ENCODE measurements around the gene OOSP2.
"Not testable (repeated sequence)": the region's sequence is repeated elsewhere in the genome, so short reads cannot be mapped to it uniquely, and the experiment has no call there.

Gene OOSP2

DNA sequence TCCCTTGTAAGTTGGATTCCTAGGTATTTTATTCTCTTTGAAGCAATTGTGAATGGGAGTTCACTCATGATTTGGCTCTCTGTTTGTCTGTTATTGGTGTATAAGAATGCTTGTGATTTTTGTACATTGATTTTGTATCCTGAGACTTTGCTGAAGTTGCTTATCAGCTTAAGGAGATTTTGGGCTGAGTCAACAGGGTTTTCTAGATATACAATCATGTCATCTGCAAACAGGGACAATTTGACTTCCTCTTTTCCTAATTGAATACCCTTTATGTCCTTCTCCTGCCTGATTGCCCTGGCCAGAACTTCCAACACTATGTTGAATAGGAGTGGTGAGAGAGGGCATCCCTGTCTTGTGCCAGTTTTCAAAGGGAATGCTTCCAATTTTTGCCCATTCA lies 10.2 kb downstream of the OOSP2 start:
- not testable (repeated sequence) for H3K9me3 ChIP-seq (ENCODE audit: control insufficient read depth, insufficient read depth, low read length); H3K9ac ChIP-seq (ENCODE audit: low read depth, low read length); H3K36me3 ChIP-seq (ENCODE audit: control insufficient read depth, insufficient read depth, low read length); H3K4me1 ChIP-seq (ENCODE audit: control insufficient read depth, insufficient read depth, low read length); H3K27me3 ChIP-seq (ENCODE audit: control insufficient read depth, insufficient read depth, low read length); H3K4me3 ChIP-seq (ENCODE audit: low read depth, low read length); H3K27ac ChIP-seq (ENCODE audit: low read depth, low read length)

DNA sequence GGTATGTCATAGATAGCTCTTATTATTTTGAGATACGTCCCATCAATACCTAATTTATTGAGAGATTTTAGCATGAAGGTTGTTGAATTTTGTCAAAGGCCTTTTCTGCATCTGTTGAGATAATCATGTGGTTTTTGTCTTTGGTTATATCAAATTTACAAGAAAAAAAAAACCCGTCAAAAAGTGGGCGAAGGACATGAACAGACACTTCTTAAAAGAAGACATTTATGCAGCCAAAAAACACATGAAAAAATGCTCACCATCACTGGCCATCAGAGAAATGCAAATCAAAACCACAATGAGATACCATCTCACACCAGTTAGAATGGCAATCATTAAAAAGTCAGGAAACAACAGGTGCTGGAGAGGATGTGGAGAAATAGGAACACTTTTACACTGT lies 10.6 kb downstream of the OOSP2 start:
- not testable (repeated sequence) for H3K9ac ChIP-seq (ENCODE audit: low read depth, low read length); H3K9me3 ChIP-seq (ENCODE audit: control insufficient read depth, insufficient read depth, low read length); H3K36me3 ChIP-seq (ENCODE audit: control insufficient read depth, insufficient read depth, low read length); H3K27ac ChIP-seq (ENCODE audit: low read depth, low read length); H3K4me1 ChIP-seq (ENCODE audit: control insufficient read depth, insufficient read depth, low read length); H3K27me3 ChIP-seq (ENCODE audit: control insufficient read depth, insufficient read depth, low read length); H3K4me3 ChIP-seq (ENCODE audit: low read depth, low read length)

DNA sequence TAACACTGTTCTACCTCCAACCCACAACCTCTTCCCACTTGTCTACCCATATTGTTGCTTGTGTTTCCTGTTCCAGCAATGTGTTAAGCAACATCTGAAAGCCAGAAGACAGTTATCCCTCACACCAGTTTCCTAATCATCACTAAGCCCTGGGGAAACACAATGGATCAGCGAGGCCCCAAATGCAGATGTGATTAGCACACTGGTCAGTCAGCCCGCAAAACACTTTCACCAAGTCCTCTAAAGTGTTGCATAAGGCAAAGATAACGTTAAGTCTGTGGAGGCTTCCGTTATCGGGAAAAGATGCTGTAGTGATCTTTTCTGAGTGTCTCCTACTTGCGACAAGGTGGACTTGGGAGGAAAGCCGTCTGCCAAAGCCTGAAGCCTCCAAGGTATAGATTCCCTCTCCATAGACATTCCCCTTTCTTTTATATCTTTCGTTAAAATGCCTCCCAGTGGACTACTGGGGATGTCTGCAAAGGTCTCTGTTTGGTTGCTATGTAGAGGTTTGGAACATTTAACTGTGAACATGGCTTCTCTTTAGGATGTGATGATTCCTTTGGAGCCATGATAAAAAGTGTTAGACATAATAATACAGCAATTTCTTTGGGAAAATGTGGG lies 16.2 kb downstream of the OOSP2 start, which contains the start of gene MS4A3:
Gene MS4A3 (plus strand): TSS at position 317 of the 621 bp plus-strand sequence. CDS start 4,496 bp downstream, outside the sequence.
- Histone ChIP-seq H3K9me3 (ENCODE audit: control insufficient read depth, insufficient read depth, low read length) (peaks cover 5% of the 10 kb centered on the region), H3K36me3 (ENCODE audit: control insufficient read depth, insufficient read depth, low read length) (no peaks in the 10 kb centered on the region), H3K27ac (ENCODE audit: low read depth, low read length) (no peak within 1 kb of the TSS), H3K27me3 (ENCODE audit: control insufficient read depth, insufficient read depth, low read length) (no peaks in the 10 kb centered on the region), H3K9ac (ENCODE audit: low read depth, low read length) (no peak within 1 kb of the TSS), H3K4me1 (ENCODE audit: control insufficient read depth, insufficient read depth, low read length) (0 out of 2 replicates have a peak, but pooled peaks cover 8% of the 10 kb centered on the region), H3K4me3 (ENCODE audit: low read depth, low read length) (no peak within 1 kb of the TSS)

GRCh38 chr11:60059052-60059451 lies 18.8 kb downstream of the OOSP2 start:
- H3K4me3 ChIP-seq (ENCODE audit: low read depth, low read length): no peak overlapping the region
- H3K4me1 ChIP-seq (ENCODE audit: control insufficient read depth, insufficient read depth, low read length): 0 out of 2 replicates have a peak, but pooled peaks cover 8% of the 10 kb centered on the region
- no peaks in the 10 kb centered on the region for H3K9me3 ChIP-seq (ENCODE audit: control insufficient read depth, insufficient read depth, low read length)

DNA sequence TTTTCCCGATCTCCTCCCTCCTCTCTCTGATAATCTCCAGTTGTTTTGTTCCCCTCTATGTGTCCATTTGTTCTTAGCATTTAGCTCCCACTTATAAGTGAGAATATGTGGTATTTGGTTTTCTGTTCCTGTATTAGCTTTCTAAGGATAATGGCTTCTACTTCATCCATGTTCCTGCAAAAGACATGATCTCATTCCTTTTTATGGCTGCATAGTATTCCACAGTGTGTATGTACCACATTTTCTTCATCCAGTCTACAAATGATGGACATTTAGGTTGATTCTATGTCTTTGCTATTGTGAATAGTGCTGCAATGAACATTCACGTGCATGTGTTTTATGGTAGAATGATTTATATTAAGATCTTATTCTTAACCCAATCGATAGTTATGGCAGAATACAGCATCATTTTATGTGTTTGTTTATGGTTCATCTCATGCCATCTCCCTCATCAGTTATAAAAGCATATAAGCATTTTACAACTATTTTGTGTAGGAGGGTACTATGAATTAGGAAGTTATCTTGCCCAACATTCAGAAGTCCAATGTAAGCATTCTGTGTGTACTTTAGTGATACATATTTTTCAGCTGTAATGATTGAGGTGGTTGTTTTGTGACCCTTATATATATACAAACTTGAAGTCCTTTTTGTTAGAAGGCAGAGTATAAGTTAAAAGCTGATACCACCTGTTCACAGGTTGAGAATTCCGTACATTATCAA lies 19.5 kb downstream of the OOSP2 start:
- H3K36me3 ChIP-seq (ENCODE audit: control insufficient read depth, insufficient read depth, low read length): no peaks in the 10 kb centered on the region
- no peaks in the 10 kb centered on the region for H3K27me3 ChIP-seq (ENCODE audit: control insufficient read depth, insufficient read depth, low read length)
- no peak overlapping the region for H3K9ac ChIP-seq (ENCODE audit: low read depth, low read length)
- no peak overlapping the region for H3K27ac ChIP-seq (ENCODE audit: low read depth, low read length)
- H3K4me3 ChIP-seq (ENCODE audit: low read depth, low read length): no peak overlapping the region
- H3K4me1 ChIP-seq (ENCODE audit: control insufficient read depth, insufficient read depth, low read length): 0 out of 2 replicates have a peak, but pooled peaks cover 8% of the 10 kb centered on the region
- H3K9me3 ChIP-seq (ENCODE audit: control insufficient read depth, insufficient read depth, low read length): no peaks in the 10 kb centered on the region

More at GRCh38 chr11:60059052-60059451, 18.8 kb downstream of the OOSP2 start:
- no peaks in the 10 kb centered on the region for H3K27me3 ChIP-seq (ENCODE audit: control insufficient read depth, insufficient read depth, low read length)
- no peak overlapping the region for H3K27ac ChIP-seq (ENCODE audit: low read depth, low read length)
- no peak overlapping the region for H3K9ac ChIP-seq (ENCODE audit: low read depth, low read length)
- no peaks in the 10 kb centered on the region for H3K36me3 ChIP-seq (ENCODE audit: control insufficient read depth, insufficient read depth, low read length)

GRCh38 chr11:60064111-60064510 lies 23.9 kb downstream of the OOSP2 start:
- Histone ChIP-seq H3K27ac (ENCODE audit: low read depth, low read length) (no peak overlapping the region), H3K9me3 (ENCODE audit: control insufficient read depth, insufficient read depth, low read length) (no peaks in the 10 kb centered on the region), H3K4me3 (ENCODE audit: low read depth, low read length) (no peak overlapping the region), H3K27me3 (ENCODE audit: control insufficient read depth, insufficient read depth, low read length) (no peaks in the 10 kb centered on the region), H3K4me1 (ENCODE audit: control insufficient read depth, insufficient read depth, low read length) (no peaks in the 10 kb centered on the region), H3K9ac (ENCODE audit: low read depth, low read length) (no peak overlapping the region), H3K36me3 (ENCODE audit: control insufficient read depth, insufficient read depth, low read length) (no peaks in the 10 kb centered on the region)

- no peak overlapping the region for H3K9ac ChIP-seq (ENCODE audit: low read depth, low read length)
- H3K4me3 ChIP-seq (ENCODE audit: low read depth, low read length): no peak overlapping the region
- no peaks in the 10 kb centered on the region for H3K36me3 ChIP-seq (ENCODE audit: control insufficient read depth, insufficient read depth, low read length)
- no peaks in the 10 kb centered on the region for H3K9me3 ChIP-seq (ENCODE audit: control insufficient read depth, insufficient read depth, low read length)
- H3K27me3 ChIP-seq (ENCODE audit: control insufficient read depth, insufficient read depth, low read length): no peaks in the 10 kb centered on the region
- no peaks in the 10 kb centered on the region for H3K4me1 ChIP-seq (ENCODE audit: control insufficient read depth, insufficient read depth, low read length)
- H3K27ac ChIP-seq (ENCODE audit: low read depth, low read length): no peak overlapping the region
Measured at GRCh38 chr11:60065801-60066200, 25.6 kb downstream of the OOSP2 start.

GRCh38 chr11:60069450-60069849 lies 29.2 kb downstream of the OOSP2 start:
- Histone ChIP-seq H3K36me3 (ENCODE audit: control insufficient read depth, insufficient read depth, low read length) (no peaks in the 10 kb centered on the region), H3K27me3 (ENCODE audit: control insufficient read depth, insufficient read depth, low read length) (no peaks in the 10 kb centered on the region), H3K27ac (ENCODE audit: low read depth, low read length) (no peak overlapping the region), H3K9me3 (ENCODE audit: control insufficient read depth, insufficient read depth, low read length) (peaks cover 3% of the 10 kb centered on the region; the same call in 1 of the 2 replicates), H3K9ac (ENCODE audit: low read depth, low read length) (no peak overlapping the region), H3K4me3 (ENCODE audit: low read depth, low read length) (no peak overlapping the region), H3K4me1 (ENCODE audit: control insufficient read depth, insufficient read depth, low read length) (no peaks in the 10 kb centered on the region)

DNA sequence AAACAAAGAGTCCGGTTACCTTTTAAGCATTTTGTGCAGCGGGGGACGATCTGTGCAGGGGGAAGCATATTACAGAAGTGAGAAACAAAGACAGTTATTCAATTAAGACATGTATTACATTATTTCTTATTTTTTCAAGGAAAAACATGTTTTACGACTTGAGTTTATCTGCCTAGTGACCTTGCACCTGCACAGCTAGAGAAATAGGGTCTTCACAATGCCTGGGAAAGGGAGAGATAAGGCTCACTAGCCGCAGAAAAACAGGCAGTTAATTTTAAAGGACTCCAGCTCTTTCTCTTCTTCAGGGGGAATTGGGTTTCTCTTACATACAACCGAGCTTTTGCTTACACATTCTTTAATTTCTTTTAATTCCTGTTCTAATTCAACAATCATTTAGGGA lies 31.4 kb downstream of the OOSP2 start:
- not testable (repeated sequence) for H3K27me3 ChIP-seq (ENCODE audit: control insufficient read depth, insufficient read depth, low read length); H3K4me1 ChIP-seq (ENCODE audit: control insufficient read depth, insufficient read depth, low read length); H3K36me3 ChIP-seq (ENCODE audit: control insufficient read depth, insufficient read depth, low read length); H3K27ac ChIP-seq (ENCODE audit: low read depth, low read length); H3K9me3 ChIP-seq (ENCODE audit: control insufficient read depth, insufficient read depth, low read length); H3K9ac ChIP-seq (ENCODE audit: low read depth, low read length); H3K4me3 ChIP-seq (ENCODE audit: low read depth, low read length)

DNA sequence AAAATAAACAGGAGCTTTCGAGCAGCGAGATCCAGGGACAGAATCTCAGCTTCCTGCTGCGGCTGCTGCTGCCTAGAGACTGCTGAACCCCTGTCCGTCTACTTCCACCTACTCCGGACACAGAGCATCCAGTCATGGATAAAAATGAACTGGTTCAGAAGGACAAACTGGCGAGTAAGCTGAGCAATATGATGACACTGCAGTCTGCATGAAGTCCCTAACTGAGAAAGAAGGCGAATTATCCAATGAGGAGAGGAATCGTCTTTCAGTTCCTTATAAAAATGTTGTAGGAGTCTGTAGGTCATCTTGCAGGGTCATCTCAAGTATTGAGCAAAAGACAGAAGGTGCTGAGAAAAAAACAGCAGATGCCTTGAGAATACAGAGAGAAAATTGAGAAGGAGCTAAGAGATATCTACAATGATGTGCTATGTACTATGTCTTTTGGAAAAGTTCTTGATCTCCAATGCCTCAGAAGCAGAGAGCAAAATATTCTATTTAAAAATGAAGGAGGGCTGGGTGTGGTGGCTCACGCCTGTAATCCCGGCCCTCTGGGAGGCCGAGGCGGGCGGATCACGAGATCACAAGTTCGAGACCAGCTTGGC lies 37.1 kb downstream of the OOSP2 start:
- Histone ChIP-seq H3K4me1 (ENCODE audit: control insufficient read depth, insufficient read depth, low read length) (no peaks in the 10 kb centered on the region), H3K27ac (ENCODE audit: low read depth, low read length) (no peak overlapping the region), H3K9ac (ENCODE audit: low read depth, low read length) (no peak overlapping the region), H3K9me3 (ENCODE audit: control insufficient read depth, insufficient read depth, low read length) (peaks cover 7% of the 10 kb centered on the region), H3K27me3 (ENCODE audit: control insufficient read depth, insufficient read depth, low read length) (no peaks in the 10 kb centered on the region), H3K36me3 (ENCODE audit: control insufficient read depth, insufficient read depth, low read length) (no peaks in the 10 kb centered on the region), H3K4me3 (ENCODE audit: low read depth, low read length) (no peak overlapping the region)

DNA sequence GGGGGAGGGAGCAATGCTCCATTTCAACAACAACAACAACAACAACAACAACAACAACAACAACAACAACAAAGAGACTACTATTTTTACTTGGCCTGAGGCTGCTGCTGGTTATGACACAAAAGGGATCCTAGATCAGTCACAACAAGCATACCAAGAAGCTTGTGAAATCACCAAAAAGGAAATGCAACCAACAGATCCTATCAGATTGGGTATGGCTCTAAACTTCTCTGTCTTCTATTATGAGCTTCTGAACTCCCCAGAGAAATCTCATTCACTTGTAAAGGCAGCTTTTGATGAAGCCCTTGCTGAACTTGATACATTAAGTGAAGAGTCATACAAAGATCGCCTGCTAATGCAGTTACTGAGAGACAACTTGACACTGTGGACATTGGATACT lies 37.8 kb downstream of the OOSP2 start:
- no peaks in the 10 kb centered on the region for H3K36me3 ChIP-seq (ENCODE audit: control insufficient read depth, insufficient read depth, low read length)
- H3K27ac ChIP-seq (ENCODE audit: low read depth, low read length): no peak overlapping the region
- no peak overlapping the region for H3K9ac ChIP-seq (ENCODE audit: low read depth, low read length)
- no peak overlapping the region for H3K4me3 ChIP-seq (ENCODE audit: low read depth, low read length)
- peaks cover 7% of the 10 kb centered on the region for H3K9me3 ChIP-seq (ENCODE audit: control insufficient read depth, insufficient read depth, low read length)
- no peaks in the 10 kb centered on the region for H3K4me1 ChIP-seq (ENCODE audit: control insufficient read depth, insufficient read depth, low read length)
- no peaks in the 10 kb centered on the region for H3K27me3 ChIP-seq (ENCODE audit: control insufficient read depth, insufficient read depth, low read length)
